ENCODE measurements around the gene GALNT17.

The GALNT17 gene

DNA sequence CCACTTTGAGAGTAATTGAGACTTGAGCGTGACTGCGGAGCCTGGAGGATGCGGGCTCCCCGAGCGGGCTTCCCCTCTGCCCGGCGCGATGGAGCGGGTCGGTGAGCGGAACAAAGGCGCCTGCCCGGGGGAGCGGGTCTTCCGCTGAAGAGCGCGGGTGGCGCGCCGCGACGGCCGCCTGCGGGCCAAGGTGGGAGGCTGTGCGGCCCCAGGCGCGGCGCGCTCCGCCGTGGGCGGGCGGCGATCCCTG lies at the start of gene GALNT17:
Gene GALNT17, plus strand, starts transcription at position 18 of the 250 bp plus-strand sequence.
- H3K4me3 ChIP-seq (ENCODE audit: low read depth, low read length) = no peak within 1 kb of the TSS
- TF ChIP-seq TCF7L2 (IDR thresholded peaks at IDR 0.05; ENCODE audit: borderline replicate concordance, low read depth, low read length) (no peak), ZNF514 (tag by site-specific recombination; IDR thresholded peaks at IDR 0.05) (no peak), ZNF792 (tag by site-specific recombination; IDR thresholded peaks at IDR 0.05) (no peak), ZNF169 (tag by site-specific recombination; IDR thresholded peaks at IDR 0.05) (no peak), ZNF140 (tag by site-specific recombination; IDR thresholded peaks at IDR 0.05) (no peak), ZNF76 (tag by site-specific recombination; IDR thresholded peaks at IDR 0.05; ENCODE audit: borderline replicate concordance, low read depth) (no peak), ZNF138 (tag by site-specific recombination; IDR thresholded peaks at IDR 0.05; ENCODE audit: borderline replicate concordance) (no peak), ZNF341 (tag by site-specific recombination; IDR thresholded peaks at IDR 0.05; ENCODE audit: low read depth) (no peak), ZNF548 (tag by site-specific recombination; IDR thresholded peaks at IDR 0.05) (no peak), ZNF623 (tag by site-specific recombination; IDR thresholded peaks at IDR 0.05) (no peak), ZNF610 (tag by site-specific recombination; IDR thresholded peaks at IDR 0.05; ENCODE audit: borderline replicate concordance) (no peak), REPIN1 (tag by site-specific recombination; IDR thresholded peaks at IDR 0.05; ENCODE audit: low read depth) (no peak), ZNF394 (tag by site-specific recombination; IDR thresholded peaks at IDR 0.05; ENCODE audit: borderline replicate concordance) (no peak), MEIS1 (CRISPR knock-in tag; IDR thresholded peaks at IDR 0.05; ENCODE audit: borderline replicate concordance) (no peak)
- TF ChIP-seq, protein P1, sequence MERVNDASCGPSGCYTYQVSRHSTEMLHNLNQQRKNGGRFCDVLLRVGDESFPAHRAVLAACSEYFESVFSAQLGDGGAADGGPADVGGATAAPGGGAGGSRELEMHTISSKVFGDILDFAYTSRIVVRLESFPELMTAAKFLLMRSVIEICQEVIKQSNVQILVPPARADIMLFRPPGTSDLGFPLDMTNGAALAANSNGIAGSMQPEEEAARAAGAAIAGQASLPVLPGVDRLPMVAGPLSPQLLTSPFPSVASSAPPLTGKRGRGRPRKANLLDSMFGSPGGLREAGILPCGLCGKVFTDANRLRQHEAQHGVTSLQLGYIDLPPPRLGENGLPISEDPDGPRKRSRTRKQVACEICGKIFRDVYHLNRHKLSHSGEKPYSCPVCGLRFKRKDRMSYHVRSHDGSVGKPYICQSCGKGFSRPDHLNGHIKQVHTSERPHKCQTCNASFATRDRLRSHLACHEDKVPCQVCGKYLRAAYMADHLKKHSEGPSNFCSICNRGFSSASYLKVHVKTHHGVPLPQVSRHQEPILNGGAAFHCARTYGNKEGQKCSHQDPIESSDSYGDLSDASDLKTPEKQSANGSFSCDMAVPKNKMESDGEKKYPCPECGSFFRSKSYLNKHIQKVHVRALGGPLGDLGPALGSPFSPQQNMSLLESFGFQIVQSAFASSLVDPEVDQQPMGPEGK (tag by site-specific recombination; IDR thresholded peaks at IDR 0.05) = no peak
- TF ChIP-seq, protein P2, sequence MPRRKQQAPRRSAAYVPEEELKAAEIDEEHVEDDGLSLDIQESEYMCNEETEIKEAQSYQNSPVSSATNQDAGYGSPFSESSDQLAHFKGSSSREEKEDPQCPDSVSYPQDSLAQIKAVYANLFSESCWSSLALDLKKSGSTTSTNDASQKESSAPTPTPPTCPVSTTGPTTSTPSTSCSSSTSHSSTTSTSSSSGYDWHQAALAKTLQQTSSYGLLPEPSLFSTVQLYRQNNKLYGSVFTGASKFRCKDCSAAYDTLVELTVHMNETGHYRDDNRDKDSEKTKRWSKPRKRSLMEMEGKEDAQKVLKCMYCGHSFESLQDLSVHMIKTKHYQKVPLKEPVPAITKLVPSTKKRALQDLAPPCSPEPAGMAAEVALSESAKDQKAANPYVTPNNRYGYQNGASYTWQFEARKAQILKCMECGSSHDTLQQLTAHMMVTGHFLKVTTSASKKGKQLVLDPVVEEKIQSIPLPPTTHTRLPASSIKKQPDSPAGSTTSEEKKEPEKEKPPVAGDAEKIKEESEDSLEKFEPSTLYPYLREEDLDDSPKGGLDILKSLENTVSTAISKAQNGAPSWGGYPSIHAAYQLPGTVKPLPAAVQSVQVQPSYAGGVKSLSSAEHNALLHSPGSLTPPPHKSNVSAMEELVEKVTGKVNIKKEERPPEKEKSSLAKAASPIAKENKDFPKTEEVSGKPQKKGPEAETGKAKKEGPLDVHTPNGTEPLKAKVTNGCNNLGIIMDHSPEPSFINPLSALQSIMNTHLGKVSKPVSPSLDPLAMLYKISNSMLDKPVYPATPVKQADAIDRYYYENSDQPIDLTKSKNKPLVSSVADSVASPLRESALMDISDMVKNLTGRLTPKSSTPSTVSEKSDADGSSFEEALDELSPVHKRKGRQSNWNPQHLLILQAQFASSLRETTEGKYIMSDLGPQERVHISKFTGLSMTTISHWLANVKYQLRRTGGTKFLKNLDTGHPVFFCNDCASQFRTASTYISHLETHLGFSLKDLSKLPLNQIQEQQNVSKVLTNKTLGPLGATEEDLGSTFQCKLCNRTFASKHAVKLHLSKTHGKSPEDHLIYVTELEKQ (tag by site-specific recombination; IDR thresholded peaks at IDR 0.05; ENCODE audit: borderline replicate concordance) = no peak
- TF ChIP-seq, protein P3, sequence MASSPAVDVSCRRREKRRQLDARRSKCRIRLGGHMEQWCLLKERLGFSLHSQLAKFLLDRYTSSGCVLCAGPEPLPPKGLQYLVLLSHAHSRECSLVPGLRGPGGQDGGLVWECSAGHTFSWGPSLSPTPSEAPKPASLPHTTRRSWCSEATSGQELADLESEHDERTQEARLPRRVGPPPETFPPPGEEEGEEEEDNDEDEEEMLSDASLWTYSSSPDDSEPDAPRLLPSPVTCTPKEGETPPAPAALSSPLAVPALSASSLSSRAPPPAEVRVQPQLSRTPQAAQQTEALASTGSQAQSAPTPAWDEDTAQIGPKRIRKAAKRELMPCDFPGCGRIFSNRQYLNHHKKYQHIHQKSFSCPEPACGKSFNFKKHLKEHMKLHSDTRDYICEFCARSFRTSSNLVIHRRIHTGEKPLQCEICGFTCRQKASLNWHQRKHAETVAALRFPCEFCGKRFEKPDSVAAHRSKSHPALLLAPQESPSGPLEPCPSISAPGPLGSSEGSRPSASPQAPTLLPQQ (tag by site-specific recombination; IDR thresholded peaks at IDR 0.05) = no peak
- TF ChIP-seq, protein P4, sequence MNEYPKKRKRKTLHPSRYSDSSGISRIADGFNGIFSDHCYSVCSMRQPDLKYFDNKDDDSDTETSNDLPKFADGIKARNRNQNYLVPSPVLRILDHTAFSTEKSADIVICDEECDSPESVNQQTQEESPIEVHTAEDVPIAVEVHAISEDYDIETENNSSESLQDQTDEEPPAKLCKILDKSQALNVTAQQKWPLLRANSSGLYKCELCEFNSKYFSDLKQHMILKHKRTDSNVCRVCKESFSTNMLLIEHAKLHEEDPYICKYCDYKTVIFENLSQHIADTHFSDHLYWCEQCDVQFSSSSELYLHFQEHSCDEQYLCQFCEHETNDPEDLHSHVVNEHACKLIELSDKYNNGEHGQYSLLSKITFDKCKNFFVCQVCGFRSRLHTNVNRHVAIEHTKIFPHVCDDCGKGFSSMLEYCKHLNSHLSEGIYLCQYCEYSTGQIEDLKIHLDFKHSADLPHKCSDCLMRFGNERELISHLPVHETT (tag by site-specific recombination; IDR thresholded peaks at IDR 0.05) = no peak
- TF ChIP-seq, protein P5, sequence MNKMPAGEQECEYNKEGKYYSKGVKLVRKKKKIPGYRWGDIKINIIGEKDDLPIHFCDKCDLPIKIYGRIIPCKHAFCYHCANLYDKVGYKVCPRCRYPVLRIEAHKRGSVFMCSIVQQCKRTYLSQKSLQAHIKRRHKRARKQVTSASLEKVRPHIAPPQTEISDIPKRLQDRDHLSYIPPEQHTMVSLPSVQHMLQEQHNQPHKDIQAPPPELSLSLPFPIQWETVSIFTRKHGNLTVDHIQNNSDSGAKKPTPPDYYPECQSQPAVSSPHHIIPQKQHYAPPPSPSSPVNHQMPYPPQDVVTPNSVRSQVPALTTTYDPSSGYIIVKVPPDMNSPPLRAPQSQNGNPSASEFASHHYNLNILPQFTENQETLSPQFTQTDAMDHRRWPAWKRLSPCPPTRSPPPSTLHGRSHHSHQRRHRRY (tag by site-specific recombination; IDR thresholded peaks at IDR 0.05) = no peak
- CTCF ChIA-PET = no interaction called here
- no peak within 1 kb of the TSS for H3K27ac ChIP-seq (ENCODE audit: extremely low read depth, low read depth, low read length)
- no peaks in the 10 kb centered on the region for H3K9me3 ChIP-seq (ENCODE audit: control insufficient read depth, insufficient read depth, low read depth, low read length)
- no peaks in the 10 kb centered on the region for H3K4me1 ChIP-seq (ENCODE audit: control insufficient read depth, insufficient read depth, low read length)
- H3K36me3 ChIP-seq (ENCODE audit: control insufficient read depth in 2 of 2, insufficient read depth in 1 of 2, low read length in 2 of 2) = no peaks in the 10 kb centered on the region
- POLR2A ChIA-PET = no interaction called here

Data from HEK293 (cell line).